HG03097 (cell line): ENCODE results near the gene SCRN3.
"Not testable (repeated sequence)": the region's sequence is repeated elsewhere in the genome, so short reads cannot be mapped to it uniquely, and the experiment has no call there.

Experiments used
- ATAC-seq: cut with Tn5 transposase; IDR thresholded peaks from one replicate; pipeline ENCODE4 v1.9.1; 2021; ENCODE audit not compliant: unreplicated experiment, low FRiP score

Gene SCRN3

DNA sequence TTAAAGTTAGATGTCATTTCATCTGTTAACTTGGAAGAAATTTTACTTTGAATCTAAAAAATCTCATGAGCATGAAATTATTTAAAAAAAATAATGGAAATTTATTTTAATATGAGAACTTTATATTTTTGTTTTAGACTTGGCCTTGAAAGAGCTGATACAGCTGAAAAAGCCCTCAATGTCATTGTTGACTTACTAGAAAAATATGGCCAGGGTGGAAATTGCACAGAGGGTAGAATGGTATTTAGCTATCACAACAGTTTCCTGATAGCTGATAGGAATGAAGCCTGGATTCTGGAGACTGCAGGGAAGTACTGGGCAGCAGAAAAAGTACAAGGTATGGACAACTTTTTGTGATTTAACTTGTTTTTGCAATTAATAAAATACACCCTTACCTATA, 5.3 kb downstream of the SCRN3 start:
- no peak for ATAC-seq

DNA sequence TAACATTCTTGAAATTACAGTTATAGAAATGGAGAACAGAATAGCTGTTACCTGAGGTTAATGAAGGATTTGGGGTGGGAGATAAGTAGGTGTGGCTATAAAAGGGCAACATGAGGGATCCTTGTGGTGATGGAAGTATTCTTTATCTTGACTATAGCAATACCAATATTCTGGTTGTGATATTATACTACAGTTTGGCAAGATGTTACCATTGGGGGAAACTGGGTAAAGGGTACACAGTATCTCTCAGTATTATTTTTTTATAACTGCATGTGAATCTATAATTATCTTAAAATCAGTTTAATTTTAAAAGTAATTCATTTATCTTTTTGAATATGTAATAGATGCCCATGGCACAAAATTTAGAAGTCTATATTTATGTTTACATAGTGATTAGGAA, 8.1 kb downstream of the SCRN3 start:
- ATAC-seq = no peak

DNA sequence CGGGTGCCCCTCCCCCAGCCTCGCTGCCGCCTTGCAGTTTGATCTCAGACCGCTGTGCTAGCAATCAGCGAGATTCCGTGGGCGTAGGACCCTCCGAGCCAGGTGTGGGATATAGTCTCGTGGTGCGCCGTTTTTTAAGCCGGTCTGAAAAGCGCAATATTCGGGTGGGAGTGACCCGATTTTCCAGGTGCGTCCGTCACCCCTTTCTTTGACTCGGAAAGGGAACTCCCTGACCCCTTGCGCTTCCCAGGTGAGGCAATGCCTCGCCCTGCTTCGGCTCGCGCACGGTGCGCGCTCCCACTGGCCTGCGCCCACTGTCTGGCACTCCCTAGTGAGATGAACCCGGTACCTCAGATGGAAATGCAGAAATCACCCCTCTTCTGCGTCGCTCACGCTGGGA, 14.5 kb downstream of the SCRN3 start:
- not testable (repeated sequence) for ATAC-seq

DNA sequence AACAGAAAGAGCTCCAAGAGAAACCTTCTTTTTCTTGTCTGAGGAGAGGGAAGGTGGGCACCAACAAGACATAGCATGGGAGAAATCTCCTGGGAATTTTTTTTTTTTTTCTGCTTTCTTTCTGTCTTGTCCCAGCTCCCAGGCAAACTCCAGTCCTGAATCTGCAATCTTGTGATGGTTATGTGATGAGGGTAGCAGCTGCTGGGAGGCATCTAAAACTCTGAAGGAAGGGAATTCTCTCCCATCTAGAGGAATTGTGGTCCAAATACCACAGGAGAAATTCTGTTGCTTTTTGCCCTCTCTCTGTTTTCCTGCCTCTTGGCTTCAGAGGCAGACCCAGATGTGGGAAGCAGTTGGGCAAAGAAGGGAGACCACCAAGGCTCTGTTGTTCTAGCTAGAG, 16.7 kb downstream of the SCRN3 start:
- no peak for ATAC-seq

DNA sequence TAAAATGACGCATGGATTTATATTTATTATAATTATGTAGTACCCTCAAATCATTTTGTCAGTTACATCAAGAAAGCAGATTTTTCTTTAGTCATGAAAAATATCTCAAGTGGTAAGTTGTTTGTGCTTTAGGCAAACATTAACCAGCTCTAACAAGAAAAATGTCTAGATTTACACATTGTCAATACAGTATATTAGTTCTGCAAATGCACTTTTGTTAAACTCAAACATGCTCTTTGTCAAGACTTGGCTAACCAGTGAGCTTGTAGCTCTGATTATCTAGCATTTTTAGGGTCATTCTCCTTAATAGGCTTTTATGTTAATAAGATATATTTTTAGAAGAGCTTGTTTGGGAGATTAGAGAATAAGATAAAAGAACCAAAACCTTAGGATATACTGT, 32.7 kb downstream of the SCRN3 start:
- ATAC-seq = no peak

DNA sequence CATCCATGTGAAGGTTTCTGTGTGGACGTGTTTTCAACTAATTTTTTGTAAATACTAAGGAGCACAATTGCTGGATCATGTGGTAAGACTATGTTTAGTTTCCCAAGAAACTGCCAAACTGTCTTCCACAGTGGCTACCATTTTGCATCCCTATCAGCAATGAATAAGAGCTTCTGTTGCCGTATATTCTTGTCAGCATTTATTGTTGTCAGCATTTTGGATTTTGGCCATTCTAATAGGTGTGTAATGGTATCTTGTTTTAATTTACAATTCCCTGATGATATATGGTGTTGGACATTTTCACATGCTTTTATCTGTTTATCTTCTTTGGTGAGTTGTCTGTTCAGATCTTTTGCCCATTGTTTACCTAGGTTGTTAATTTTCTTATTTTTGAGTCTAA, 34.5 kb downstream of the SCRN3 start:
- ATAC-seq = no peak

DNA sequence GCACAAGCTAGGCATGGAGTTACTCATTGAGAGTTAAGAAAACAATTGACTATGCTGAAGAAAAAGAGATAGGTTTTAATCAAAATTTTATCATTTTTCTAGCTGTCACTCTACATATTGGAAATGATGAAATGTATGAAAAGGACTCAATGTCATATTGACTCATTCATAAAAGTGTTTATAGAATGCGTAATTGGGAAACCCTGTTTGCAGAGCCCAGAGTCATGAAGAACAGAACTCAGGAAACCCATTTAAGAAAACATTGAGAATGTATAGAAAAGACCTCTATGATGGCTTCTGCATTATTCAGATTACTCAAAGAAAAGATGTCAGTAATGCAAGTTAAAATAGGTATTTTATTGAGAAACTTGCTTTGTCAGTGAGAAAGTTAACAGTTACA, 36.4 kb downstream of the SCRN3 start:
- ATAC-seq = no peak

DNA sequence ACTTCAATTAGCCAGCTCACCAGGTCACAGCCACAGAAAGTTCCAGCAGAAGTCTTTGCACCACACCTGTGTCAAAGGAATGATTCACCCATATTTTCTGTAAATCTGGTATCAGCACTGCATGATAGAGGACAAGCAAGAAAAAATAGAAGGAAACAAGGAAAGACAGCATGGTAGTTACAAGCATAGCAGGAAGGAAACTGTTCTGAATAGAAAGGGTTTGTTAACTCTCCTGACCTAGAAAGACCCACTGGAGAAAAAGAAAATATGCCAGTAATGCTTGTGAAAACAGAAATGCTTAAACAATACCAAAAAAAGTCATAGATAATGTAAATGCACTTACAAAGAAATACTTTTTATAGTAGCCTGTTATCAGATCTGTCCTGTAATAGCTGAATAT, 40.8 kb downstream of the SCRN3 start:
- no peak for ATAC-seq

DNA sequence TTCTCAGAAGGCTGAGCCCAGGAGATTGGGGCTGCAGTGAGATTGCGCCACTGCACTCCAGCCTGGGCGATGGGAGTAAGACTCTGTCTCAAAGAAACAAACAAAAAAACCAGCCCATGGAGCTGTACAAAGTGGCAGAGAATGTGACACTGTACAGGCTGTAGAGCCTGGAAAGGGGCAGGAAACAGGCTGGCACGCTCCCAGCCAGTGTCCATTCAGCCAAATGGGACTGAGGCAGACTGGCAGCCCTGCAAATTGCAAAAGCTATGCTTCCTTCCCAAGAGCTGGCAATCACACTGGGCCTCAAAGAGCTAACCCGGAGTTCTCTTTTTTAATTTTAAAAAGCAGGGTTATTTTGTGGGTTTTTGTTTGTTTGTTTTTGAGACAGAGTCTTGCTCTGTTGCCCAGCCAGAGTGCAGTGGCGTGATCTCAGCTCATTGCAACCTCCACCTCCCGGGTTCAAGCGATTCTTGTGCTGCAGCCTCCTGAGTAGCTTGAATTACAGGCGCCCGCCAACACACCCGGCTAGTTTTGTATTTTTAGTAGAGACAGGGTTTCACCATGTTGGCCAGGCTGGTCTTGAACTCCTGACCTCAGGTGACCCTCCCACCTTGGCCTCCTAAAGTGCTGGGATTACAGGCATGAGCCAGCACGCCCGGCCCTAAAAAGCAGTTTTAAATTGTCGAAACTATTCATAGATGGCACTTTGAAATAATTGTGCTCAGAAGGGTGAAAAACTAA, 42.8 kb downstream of the SCRN3 start:
- no peak for ATAC-seq

DNA sequence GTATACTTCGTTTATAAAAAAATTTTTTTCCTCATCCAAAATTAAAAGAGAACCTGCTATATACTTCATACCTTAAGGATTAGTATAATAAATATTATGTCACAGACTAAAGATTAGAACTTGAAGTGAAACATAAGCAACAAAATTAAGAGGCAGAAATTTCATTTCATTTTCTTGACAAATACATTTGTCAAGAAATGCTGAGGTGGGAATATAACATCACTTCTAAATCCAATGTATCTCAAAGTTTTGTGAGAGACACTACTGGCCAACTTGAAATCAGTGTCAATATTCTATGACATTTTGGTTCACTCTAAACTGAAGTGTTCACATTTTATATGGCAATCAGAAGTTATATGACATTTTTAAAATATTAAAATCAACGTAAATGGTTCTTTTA, 43.8 kb downstream of the SCRN3 start:
- ATAC-seq = no peak

DNA sequence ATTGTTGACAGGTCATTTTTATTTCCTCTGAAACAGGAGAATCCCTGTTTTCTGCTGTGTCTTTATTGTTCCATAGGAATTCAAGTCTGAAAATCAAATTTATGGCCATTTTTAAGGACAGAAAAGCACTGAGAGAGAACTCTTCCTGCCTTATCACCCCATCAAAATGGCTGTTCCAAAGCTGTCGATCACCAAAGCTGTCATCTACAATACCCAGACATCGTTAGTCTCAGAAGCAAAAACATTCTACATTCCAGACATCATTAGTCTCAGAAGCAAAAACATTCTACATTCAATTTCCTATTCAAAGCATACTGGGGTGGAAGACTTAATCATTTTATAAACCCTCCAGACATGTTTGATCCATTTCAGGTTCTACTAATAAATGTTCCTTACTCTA, 44.4 kb downstream of the SCRN3 start:
- no peak for ATAC-seq

DNA sequence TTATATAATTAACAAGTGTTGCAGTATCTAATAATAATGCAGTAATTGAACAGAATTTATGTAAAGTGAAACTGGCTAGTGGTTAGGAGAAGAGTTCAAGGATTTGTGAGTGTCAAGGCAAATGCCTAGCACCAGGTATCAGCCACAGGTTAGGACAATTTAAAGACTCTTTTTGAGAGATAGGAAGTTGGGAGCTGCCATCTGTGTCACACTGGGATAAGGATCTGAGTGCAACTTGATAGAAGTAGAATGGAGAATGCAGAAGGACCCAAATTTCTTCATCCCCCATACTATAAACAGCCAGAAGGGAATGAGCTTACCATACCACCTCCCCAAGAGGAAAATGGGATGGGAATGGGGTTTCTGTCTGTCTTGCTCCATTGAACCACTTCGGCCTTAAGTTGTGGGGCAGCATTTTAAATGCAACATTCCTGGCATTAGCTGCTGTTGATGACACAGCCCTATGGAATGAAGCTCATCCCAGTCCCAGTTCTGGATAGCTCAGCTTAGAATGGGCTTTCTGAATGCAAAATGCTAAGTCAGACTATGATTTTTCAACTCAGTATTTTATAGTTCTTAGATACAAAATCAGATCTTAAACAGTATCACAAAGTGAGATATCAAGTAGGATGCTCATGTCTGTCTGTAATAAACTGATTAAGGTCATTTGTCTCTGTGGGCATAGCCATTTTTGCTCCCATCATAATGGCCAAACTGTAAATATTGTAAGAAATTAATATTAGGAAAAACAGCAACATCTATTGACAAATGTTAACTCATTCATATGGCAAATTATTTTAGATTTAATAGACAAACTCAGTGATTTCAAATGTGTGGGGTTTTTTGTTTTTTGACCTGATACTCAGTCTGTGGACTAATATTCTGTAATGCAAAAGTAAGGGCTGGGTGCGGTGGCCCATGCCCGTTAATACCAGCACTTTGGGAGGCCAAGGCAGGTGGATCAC, 47.3 kb downstream of the SCRN3 start:
- ATAC-seq = no peak

DNA sequence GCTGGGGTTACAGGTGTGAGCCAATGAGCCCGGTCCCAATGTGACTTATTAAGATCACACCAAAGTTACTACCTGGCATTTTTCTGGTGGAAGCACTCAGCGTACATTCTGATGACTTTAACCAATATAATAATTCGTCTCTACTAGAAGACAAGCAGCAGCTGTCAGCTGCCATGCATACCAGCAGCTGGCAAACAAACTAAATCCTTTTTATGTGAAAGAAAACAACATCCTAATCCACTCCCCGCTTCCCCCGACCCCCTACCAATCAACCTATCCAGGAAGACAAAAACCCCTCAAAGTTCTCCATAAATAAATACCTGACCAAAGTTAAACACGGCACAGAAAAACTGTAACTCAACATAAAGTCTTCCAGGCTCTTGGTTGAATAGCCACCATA, 49.2 kb downstream of the SCRN3 start:
- ATAC-seq = no peak

DNA sequence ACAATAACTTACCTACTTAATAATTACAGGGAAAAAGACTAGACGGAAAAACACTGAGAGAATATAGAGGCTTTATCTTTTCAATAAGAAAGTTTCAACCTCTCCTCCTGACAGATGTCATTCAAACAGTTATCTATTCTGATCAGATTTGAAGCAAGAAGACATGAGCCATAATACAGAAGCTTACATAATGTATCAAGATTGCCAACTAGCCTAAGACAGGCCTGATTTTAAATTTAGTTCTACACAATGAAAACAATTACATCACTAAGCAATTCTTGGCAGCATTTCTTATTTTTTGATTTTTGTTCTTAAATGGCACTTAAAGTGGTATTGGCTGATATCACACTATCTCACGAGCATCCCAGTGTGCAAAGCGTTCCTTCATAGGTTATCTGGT, 49.7 kb downstream of the SCRN3 start:
- ATAC-seq = no peak

DNA sequence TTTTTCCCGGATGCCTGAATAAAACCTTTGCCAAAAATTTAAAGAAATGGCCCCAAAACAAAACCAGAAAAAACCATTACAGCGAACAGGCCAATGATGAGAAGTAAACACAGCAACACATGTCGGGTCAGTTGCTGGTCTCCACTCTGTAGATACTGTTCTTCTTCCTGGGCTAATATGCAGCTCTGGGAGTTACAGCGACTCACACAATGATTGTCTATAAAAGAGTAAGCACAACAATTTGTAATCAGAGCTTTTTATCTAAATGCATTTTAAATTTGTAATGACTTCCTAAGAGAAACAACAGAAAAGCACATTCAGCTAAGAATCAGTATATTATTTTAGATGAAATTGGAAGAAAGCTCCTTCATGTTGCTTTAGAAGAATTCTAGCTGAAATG, 51.0 kb downstream of the SCRN3 start:
- ATAC-seq = no peak

DNA sequence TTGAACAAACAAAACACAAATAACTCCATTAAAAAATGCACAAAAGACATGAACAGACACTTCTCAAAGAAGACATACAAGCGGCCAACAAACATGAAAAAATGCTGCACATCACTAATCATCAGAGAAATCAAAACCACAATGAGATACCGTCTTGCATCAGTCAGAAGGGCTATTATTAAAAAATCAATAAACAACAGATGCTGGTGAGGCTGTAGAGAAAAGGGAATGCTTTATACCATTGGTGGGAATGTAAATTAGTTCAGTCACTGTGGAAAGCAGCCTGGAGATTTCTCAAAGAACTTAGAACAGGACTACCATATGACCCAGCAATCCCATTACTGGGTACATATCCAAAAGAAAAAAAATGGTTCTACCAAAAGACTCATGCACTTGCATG, 53.5 kb downstream of the SCRN3 start:
- no peak for ATAC-seq

DNA sequence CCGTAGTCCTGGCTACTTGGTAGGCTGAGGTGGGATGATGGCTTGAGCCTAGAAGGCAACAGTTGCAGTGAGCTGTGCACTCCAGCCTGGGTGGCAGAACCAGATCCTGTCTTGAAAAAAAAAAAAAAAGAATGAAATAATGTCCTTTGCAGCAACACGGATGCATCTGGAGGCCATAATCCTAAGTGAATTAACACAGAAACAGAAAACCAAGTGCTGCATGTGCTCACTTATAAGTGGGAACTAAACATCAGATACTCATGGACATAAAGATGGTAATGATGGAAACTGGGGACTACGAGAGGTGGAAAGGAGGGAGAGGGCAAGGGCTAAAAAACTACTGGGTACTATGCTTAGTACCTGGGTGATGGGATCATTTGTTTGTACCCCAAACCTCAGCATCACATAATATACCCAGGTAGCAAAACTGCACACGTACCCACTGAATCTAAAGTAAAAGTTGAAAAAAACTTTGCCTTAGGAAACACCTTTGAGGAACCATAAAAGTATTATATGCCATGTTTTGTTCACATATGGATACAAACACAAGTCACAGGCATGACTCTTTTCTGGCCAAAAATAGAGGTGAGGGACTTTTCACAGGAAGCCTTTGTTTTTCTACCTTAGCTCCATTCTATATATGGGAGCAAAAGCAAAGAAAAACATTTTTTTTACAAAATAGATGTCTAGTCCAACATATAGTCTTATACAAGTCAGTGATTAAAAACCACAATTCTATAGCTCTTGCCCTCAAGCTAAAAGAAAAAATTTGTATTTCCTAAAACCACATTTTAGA, 54.7 kb downstream of the SCRN3 start:
- no peak for ATAC-seq

DNA sequence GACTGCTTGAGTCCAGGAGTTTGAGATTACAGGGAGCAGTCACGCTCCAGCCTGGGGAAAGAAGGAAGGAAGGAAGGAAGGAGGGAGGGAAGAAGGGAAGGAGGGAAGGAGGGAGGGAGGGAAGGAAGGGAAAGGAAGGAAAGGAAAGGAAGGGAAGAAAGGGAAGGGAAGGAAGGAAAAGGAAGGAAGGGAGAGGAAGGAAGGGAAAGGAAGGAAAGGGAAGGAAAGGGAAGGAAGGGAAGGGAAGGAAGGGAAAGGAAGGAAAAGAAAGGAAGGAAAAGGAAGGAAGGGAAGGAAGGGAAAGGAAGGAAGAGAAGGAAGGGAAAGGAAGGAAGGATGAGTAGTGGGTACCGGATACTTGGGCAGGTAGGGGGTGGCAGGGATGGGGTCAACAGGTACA, 59.0 kb downstream of the SCRN3 start:
- no peak for ATAC-seq

DNA sequence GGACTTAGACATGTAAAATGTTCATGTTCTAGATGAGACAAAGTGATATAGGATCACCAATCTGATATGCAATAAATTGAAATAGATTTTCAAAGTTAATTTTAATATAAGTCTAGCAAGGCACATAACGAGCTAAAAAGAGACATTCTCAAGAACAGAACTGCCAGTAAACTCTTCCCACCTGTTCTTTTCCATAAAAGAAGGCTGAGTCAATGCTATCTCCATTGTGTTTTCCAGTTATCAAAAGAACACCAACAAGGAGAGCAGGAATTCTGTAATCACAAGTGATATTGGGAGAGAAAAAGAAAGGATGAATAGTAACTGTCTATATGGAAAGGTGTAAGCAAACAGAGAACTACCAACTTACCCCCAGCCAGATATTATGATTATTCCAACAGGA, 65.7 kb downstream of the SCRN3 start:
- no peak for ATAC-seq

DNA sequence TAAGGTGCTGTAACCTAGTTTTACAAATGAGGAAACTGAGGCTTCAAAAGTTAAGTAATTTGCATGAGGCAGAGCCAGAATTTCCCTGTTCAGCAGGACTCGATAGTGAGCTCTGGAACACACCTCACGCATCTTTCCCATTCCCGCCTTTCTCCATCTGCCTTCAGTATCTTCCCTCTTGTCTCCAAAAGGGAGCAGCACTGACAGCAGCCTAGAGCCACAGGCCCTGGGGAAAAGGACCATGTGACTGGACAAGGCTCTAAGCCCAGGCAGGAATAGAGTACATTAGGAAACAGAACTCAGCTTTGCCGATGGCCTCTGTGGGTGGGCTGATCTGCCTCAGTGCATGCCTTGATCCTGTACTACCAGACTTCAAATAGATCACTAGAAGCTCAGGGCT, 69.8 kb downstream of the SCRN3 start:
- ATAC-seq = no peak

DNA sequence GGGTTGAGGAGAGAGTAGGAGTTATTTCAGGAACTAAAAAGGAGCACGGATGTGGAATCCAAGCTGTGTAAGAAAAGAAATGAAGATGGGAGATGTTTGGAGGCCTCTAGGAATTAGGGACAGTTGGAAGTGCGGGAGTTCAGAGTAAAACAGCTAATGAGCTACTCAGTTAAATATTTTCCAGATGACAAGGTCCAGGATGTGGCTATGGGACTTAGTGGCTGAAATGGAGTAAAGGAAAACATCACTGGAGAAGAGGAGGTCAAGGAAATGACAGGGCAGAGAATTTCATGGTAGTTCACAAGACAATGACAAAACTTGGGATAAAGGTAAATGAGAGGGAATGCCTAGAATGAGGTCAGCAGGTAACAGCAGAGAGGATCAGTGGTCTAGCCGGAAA, 78.3 kb downstream of the SCRN3 start:
- ATAC-seq = no peak
